ENCODE measurements around the gene AMIGO1. TPM values are rescaled to one million over a fixed set of nuclear protein-coding genes. Genes with fewer than 3 reads are reported as not detected.
"Not testable (repeated sequence)": the region's sequence is repeated elsewhere in the genome, so short reads cannot be mapped to it uniquely, and the experiment has no call there.

AMIGO1 gene
- polyA plus RNA-seq, 3 donors: 6.6 to 8.1 (median 7.5) TPM

- DNase-seq: no peak
Observed at GRCh38 chr1:109487261-109487660, 22.3 kb downstream of the AMIGO1 start.

- no peak for DNase-seq
Observed at GRCh38 chr1:109485001-109485400, 24.5 kb downstream of the AMIGO1 start.

- no peak for DNase-seq
Observed at GRCh38 chr1:109484519-109484975, 25.0 kb downstream of the AMIGO1 start.

GRCh38 chr1:109483672-109484518, 25.6 kb downstream of the AMIGO1 start, which contains the start of gene ATXN7L2:
ATXN7L2 (plus strand) TSS chr1:109483905; CDS start chr1:109483954, 49 bp downstream.
- DNase-seq: peak; percentile 90

- no peak for DNase-seq
Observed at GRCh38 chr1:109482791-109483671, 26.5 kb downstream of the AMIGO1 start.

GRCh38 chr1:109482242-109482641, 27.3 kb downstream of the AMIGO1 start:
- no peak for DNase-seq

- DNase-seq: no peak
Observed at GRCh38 chr1:109481646-109482045, 27.9 kb downstream of the AMIGO1 start.

GRCh38 chr1:109479901-109480300, 29.6 kb downstream of the AMIGO1 start:
- no peak for DNase-seq

- DNase-seq: no peak
Observed at GRCh38 chr1:109479311-109479710, 30.2 kb downstream of the AMIGO1 start.

GRCh38 chr1:109478806-109479205, 30.7 kb downstream of the AMIGO1 start:
- no peak for DNase-seq

GRCh38 chr1:109477821-109478220, 31.7 kb downstream of the AMIGO1 start:
- DNase-seq: no peak

GRCh38 chr1:109476825-109477224, 32.7 kb downstream of the AMIGO1 start:
- no peak for DNase-seq

GRCh38 chr1:109475261-109475660, 34.3 kb downstream of the AMIGO1 start:
- DNase-seq: no peak

- no peak for DNase-seq
Observed at GRCh38 chr1:109474697-109475096, 34.8 kb downstream of the AMIGO1 start.

GRCh38 chr1:109473284-109474057, 36.1 kb downstream of the AMIGO1 start:
- DNase-seq: not testable (repeated sequence)

- DNase-seq: no peak
Observed at GRCh38 chr1:109472779-109473178, 36.7 kb downstream of the AMIGO1 start.

GRCh38 chr1:109470245-109470644, 39.3 kb downstream of the AMIGO1 start:
- DNase-seq: no peak

- no peak for DNase-seq
Observed at GRCh38 chr1:109468903-109469302, 40.6 kb downstream of the AMIGO1 start.

GRCh38 chr1:109468061-109468460, 41.5 kb downstream of the AMIGO1 start:
- no peak for DNase-seq

GRCh38 chr1:109467301-109467777, 42.2 kb downstream of the AMIGO1 start:
- no peak for DNase-seq

GRCh38 chr1:109466452-109467300, 42.9 kb downstream of the AMIGO1 start, which contains the start of gene SYPL2:
SYPL2 (plus strand) TSS chr1:109466546; CDS start chr1:109466844, 298 bp downstream.
- DNase-seq: no peak
